Smooth muscle cell (in vitro differentiated cells): ENCODE measurements around the gene HOXC13. TPM values are rescaled to one million over a fixed set of nuclear protein-coding genes. Genes with fewer than 3 reads are reported as not detected.

ENCODE experiments used
- DNase-seq: peaks from one replicate; lab custom pipeline; 2025; ENCODE audit not compliant: unreplicated experiment; lab: John Stamatoyannopoulos, UW
- H2AFZ ChIP-seq: fragments of 200-600 bp; sonication (generic); 2 replicates; pipeline ENCODE4 v1.6.0; 2016; ENCODE audit warnings: antibody characterized with exemption, low read depth, mild to moderate bottlenecking
- H3F3A ChIP-seq: fragments of 200-600 bp; sonication (generic); 2 replicates; pipeline ENCODE4 v1.6.0; 2017; ENCODE audit warnings: antibody characterized with exemption, low read depth
- H3K27ac ChIP-seq: fragments of 200-600 bp; sonication (generic); 2 replicates; pipeline ENCODE4 v1.5.1; 2016; ENCODE audit warnings: low read depth, mild to moderate bottlenecking
- H3K27me3 ChIP-seq: fragments of 200-600 bp; sonication (generic); 2 replicates; pipeline ENCODE4 v1.6.1; 2016; ENCODE audit warnings: low read depth, mild to moderate bottlenecking
- H3K36me3 ChIP-seq: fragments of 200-600 bp; sonication (generic); 2 replicates; pipeline ENCODE4 v1.5.1; 2016; ENCODE audit warnings: low read depth
- H3K4me1 ChIP-seq: fragments of 200-600 bp; sonication (generic); 2 replicates; pipeline ENCODE4 v1.5.1; 2016; ENCODE audit warnings: low read depth
- H3K4me2 ChIP-seq: fragments of 200-600 bp; sonication (generic); 2 replicates; pipeline ENCODE4 v1.6.0; 2016; ENCODE audit warnings: mild to moderate bottlenecking
- H3K4me3 ChIP-seq: fragments of 200-600 bp; sonication (generic); 2 replicates; pipeline ENCODE4 v1.5.1; 2016; ENCODE audit warnings: mild to moderate bottlenecking
- H3K79me2 ChIP-seq: fragments of 200-600 bp; sonication (generic); 2 replicates; pipeline ENCODE4 v1.6.0; 2016; ENCODE audit warnings: low read depth, mild to moderate bottlenecking
- H3K9ac ChIP-seq: fragments of 200-600 bp; sonication (generic); 2 replicates; pipeline ENCODE4 v1.6.0; 2016; ENCODE audit warnings: low read depth
- H3K9me3 ChIP-seq: fragments of 200-600 bp; sonication (generic); replicated peaks from 2 replicates; pipeline ENCODE4 v1.5.1; 2016; ENCODE audit warnings: low read depth
- H4K20me1 ChIP-seq: fragments of 200-600 bp; sonication (generic); 2 replicates; pipeline ENCODE4 v1.6.0; 2016; ENCODE audit warnings: low read depth
- WGBS: methylation state at CpG from one replicate; pipeline ENCODE4 v1.1.7; 2016; ENCODE audit warnings: low lambda C conversion rate; 5-methylcytosine and 5-hydroxymethylcytosine counted together
- polyA plus RNA-seq: library from polyadenylated mRNA; unstranded; fragments of >200 nt; fragmentation: Nextera tagmentation; extraction: Ambion mirVana; gene quantifications from 2 replicates; pipeline ENCODE4 v1.2.1, GENCODE V29; 2016
- total RNA-seq: library from RNA; depleted of rRNA; stranded (reverse); fragments of >200 nt; gene quantifications from 2 replicates; pipeline ENCODE4 v1.2.3, GENCODE V29; 2014
- TF ChIP-seq, protein P1 (sequence below): fragments of 200-600 bp; sonication (generic); IDR thresholded peaks from 2 replicates; pipeline ENCODE4 v1.5.1; 2017; ENCODE audit warnings: borderline replicate concordance, mild to moderate bottlenecking, antibody characterized with exemption; ENCODE audit not compliant: insufficient read depth, poor library complexity, severe bottlenecking

HOXC13 gene
- total and polyA plus RNA-seq, 2 experiments from 2014 or later, result 2.2 to 3.6 TPM

DNA sequence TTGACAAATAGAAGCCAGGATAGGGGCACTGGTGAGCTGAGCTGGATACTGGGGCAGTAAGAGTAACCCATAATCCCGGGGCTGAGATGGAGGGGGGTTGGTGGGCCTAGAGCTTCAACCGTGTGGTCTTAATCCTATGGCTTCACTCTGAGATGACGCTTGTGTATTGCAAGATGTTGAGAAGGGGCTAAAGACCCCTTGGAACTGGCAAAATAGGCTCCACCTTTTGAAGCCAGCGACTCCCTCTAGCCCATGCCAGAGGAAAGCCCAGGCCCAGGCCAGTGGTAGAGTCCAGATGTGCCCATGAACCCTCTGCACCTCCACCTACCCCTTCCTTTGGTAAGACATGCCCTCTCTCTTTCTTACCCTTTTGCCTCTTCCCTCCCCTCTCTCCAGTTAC, 20.7 kb downstream of the HOXC13 start:
- Histone ChIP-seq H3K9ac (no peak overlapping the region), H3F3A (no peaks in the 10 kb centered on the region), H3K36me3 (no peaks in the 10 kb centered on the region), H3K27me3 (peaks cover 100% of the 10 kb centered on the region), H4K20me1 (no peaks in the 10 kb centered on the region), H2AFZ (no peak overlapping the region), H3K4me2 (no peak overlapping the region), H3K4me1 (no peaks in the 10 kb centered on the region), H3K27ac (no peak overlapping the region), H3K4me3 (no peak overlapping the region), H3K79me2 (no peaks in the 10 kb centered on the region), H3K9me3 (no peaks in the 10 kb centered on the region)
- WGBS, result 33% methylated on average over 4 of the region's 4 CpGs
- no peak for DNase-seq
- TF ChIP-seq, protein P1, sequence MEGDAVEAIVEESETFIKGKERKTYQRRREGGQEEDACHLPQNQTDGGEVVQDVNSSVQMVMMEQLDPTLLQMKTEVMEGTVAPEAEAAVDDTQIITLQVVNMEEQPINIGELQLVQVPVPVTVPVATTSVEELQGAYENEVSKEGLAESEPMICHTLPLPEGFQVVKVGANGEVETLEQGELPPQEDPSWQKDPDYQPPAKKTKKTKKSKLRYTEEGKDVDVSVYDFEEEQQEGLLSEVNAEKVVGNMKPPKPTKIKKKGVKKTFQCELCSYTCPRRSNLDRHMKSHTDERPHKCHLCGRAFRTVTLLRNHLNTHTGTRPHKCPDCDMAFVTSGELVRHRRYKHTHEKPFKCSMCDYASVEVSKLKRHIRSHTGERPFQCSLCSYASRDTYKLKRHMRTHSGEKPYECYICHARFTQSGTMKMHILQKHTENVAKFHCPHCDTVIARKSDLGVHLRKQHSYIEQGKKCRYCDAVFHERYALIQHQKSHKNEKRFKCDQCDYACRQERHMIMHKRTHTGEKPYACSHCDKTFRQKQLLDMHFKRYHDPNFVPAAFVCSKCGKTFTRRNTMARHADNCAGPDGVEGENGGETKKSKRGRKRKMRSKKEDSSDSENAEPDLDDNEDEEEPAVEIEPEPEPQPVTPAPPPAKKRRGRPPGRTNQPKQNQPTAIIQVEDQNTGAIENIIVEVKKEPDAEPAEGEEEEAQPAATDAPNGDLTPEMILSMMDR, result no peak

DNA sequence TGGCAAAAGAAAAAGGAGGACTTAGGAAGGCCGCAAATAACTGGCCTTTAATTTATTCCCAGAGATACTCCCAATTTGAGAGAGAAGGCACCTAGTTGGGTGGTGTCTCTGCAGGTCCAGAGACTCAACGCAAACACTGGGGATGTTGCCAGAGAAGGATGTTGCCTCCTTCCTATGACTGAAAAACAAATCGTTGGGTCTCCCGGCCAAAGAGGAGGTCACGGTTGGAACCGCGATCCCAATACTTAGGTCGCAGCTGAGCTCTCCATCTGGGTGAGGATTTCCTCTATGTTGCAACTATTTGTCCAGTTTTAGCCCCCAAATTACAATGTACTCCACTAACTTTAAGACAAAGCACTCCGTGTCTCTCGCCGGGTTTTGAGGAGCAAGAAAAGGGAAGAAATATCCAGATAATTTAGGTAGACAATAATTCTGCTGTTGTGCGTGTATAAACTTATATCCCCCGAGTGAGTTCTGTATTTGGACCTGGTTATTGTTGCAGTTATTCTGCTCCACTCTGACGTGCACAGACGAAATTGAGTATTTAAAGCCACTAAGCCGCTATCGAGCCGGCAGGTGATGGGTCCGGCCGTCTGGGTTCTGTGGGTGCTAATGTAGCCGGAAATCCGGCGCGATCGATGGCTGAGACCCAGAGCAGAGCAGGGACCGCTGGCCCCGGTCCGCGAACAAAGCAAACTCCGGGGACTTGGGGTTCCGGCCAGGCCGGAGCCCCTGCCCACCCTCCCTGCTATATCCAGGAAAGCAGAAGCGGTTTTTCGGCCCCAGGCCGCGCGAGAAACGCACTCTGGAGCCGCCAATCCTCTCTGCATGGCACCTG, 21.8 kb downstream of the HOXC13 start:
- no peak overlapping the region for H2AFZ ChIP-seq
- WGBS, result 26% methylated on average over 38 of the region's 39 CpGs
- H3K4me1 ChIP-seq, result no peaks in the 10 kb centered on the region
- TF ChIP-seq, protein P1, result no peak
- peaks cover 100% of the 10 kb centered on the region for H3K27me3 ChIP-seq
- no peaks in the 10 kb centered on the region for H3K79me2 ChIP-seq
- no peaks in the 10 kb centered on the region for H3F3A ChIP-seq
- no peak overlapping the region for H3K4me3 ChIP-seq
- no peaks in the 10 kb centered on the region for H4K20me1 ChIP-seq
- H3K36me3 ChIP-seq, result no peaks in the 10 kb centered on the region
- no peak overlapping the region for H3K4me2 ChIP-seq
- H3K27ac ChIP-seq, result no peak overlapping the region
- DNase-seq, result no peak
- no peaks in the 10 kb centered on the region for H3K9me3 ChIP-seq
- no peak overlapping the region for H3K9ac ChIP-seq

GRCh38 chr12:53961025-53961761, 22.6 kb downstream of the HOXC13 start:
- DNase-seq, result no peak
- Histone ChIP-seq H3K9ac (no peak overlapping the region), H3K4me1 (no peaks in the 10 kb centered on the region), H3K79me2 (no peaks in the 10 kb centered on the region), H3K27me3 (peaks cover 100% of the 10 kb centered on the region), H2AFZ (no peak overlapping the region), H3K4me2 (no peak overlapping the region), H3K4me3 (no peak overlapping the region), H3K27ac (no peak overlapping the region), H3K9me3 (no peaks in the 10 kb centered on the region), H3F3A (no peaks in the 10 kb centered on the region), H3K36me3 (no peaks in the 10 kb centered on the region), H4K20me1 (no peaks in the 10 kb centered on the region)
- 4% methylated on average over 65 of the region's 72 CpGs for WGBS
- TF ChIP-seq, protein P1, result no peak
